Measurements from ENCODE around the gene ABCA1.

The ABCA1 gene

DNA sequence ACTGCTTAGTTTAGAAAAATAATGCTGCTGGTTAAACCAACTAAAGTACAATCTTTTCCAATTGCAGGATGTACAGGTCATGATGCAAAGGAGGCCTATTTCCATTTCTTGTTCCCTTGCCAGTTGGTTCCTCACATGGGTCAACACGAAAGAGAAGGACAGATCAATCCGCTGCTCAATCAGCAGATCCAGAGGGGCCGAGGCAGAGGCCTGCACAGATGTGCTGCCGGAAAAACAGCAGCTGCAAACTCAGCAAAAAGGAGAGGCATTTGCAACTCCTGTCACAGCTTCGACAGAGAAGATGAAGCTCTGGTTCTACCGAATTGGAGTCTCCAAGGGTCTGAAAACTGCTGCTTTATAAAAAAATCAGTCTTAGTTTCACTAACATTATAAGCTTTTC, 94.3 kb downstream of the ABCA1 start:
- no peak for FAIRE-seq

- FAIRE-seq = no peak
These were observed 96.3 kb downstream of the ABCA1 start for GRCh38 chr9:104831681-104832080.

- no peak for FAIRE-seq
These were observed 101.0 kb downstream of the ABCA1 start for GRCh38 chr9:104826911-104827310.

DNA sequence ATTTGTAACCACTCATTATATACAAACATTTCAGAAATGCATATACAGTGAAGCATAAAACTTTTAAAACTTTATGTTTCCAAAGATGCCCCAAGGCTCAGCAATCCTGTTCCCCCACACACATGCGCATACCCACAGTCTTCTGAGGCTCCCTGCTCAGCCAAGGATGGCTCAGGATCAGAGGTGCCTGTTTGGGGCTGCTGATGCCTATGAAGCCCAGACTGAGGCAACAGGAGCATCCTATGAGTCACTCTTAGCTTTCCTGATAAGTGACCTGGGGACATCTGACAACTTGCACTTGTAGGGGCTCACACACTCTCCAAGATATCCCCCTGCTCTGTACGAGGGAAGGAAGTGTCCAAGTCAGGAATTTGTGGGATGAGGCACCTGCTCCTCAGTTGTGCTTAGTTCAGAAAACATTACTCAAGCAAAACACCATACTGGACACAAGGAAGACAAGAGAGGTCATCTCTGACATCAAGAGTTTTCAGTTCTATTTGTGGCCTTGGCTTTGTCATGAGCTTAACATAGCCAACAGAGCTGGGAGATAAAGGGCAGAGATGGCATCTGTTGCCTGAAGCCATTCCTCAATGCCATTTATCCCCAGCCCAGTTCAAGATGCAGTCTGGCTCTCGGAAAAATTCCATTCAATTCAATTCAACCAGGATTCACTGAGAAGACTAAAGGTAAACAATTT, 101.7 kb downstream of the ABCA1 start:
- no peak for FAIRE-seq

DNA sequence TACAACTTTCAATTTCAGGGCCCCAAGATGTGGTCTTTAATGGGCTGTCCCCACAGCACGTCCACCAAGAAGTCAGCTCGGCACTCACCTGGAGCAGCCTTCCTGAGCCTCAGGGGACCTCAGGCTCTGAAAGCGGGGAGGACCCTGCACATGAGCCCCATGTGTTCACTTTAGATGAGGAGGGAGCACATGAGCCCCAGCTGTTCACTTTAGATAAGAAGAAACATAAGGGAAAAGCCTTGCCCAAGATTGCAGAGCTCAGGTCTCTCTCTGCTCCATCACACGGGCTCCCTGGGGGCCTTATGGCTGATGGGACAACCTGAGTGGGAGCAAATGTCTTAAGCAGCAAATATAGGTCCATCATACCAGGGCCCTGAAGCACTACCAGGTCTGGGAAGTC, 107.6 kb downstream of the ABCA1 start:
- FAIRE-seq = no peak

- FAIRE-seq = no peak
These were observed 108.9 kb downstream of the ABCA1 start for GRCh38 chr9:104819033-104819432.

DNA sequence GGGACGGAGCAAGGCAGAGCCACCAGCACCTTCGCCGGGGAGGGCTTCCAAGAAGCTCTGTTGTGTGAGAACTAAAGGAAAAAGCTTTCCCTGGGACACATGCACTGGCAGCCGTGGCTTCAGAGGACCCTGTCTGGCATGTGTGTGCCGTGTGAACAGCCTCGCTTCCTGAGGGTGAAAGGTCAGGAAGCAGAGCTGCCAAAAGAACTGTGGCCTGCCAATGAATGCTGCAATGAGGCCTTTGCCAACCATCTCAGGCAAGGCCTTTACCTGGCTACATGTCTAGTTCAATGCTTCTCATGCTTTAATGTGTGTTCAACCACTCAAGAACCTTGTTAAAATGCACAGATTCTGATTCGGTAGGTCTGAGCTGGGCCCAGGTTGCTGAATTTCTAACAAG, 110.5 kb downstream of the ABCA1 start:
- FAIRE-seq = no peak

GRCh38 chr9:104815851-104816565, 111.9 kb downstream of the ABCA1 start:
- FAIRE-seq = no peak

DNA sequence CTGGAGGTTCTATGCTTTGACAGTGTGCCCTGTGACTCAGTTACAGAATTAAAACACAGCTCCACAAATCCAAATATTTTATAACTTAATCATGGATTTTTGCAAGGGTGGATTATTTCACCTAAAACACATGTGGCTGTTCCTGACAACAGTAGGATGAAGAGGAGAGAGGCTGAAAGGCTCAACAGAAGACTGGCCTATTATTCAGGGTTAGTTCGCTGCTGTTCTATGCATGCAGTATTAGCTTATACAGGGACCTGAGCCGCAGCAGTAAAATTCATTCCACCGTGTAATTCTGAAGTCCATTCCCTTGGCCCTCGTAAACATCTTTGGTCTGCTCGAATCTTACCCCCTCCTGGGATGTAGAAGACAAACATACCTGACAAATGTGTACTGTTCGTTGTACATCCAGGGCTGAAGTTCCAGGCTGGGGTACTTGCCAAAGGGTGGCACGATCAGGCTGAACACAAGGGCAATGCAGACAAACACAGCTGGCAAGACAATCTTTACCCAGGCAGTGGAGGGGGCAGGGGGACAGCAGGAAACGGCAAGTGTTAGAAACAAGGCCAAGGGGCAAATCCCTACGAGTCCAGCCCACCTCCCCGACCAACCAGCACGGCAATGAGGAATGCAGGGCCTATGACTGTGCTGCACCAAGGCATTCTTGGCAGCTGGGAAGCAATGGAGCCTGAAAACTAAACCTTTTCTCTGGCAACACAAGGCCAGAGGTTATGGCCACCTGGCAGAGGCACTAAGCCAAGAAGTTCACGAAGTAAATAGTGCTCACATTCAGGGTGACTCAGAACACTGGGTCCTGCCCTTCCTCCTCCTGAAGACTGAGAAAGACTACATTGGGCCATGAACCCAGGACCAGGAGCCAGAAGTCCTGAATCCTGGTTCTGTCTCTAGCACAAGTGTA, 117.3 kb downstream of the ABCA1 start:
- FAIRE-seq = no peak

DNA sequence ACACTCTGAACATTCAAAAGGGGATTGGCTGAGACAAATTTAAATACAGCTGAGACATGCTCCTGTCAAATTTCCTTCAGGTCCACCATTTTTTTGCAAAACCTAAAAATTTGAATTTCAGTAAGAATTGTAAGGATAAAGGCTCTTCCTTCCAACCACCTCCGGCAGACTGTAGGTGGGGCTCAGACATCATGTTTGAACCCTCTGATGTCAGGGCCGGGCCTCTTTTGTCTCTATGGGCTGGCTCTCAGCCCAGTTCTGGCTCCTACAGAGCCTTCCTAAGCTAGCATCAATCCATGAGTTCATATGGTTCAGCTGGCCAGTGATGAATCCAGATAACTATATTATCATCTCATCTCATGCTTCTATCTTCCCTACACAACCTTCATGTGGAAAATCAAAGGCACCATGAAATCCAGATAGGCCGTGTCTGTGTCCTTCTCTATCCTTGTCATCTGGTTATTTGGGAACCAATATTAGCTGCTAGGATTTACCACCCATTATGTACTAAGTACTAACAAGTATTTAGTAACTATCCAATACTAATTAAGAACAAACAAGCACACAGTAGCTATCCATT, 119.8 kb downstream of the ABCA1 start:
- FAIRE-seq = no peak

GRCh38 chr9:104805441-104805840, 122.5 kb downstream of the ABCA1 start:
- no peak for FAIRE-seq

GRCh38 chr9:104802906-104803305, 125.0 kb downstream of the ABCA1 start:
- FAIRE-seq = no peak

DNA sequence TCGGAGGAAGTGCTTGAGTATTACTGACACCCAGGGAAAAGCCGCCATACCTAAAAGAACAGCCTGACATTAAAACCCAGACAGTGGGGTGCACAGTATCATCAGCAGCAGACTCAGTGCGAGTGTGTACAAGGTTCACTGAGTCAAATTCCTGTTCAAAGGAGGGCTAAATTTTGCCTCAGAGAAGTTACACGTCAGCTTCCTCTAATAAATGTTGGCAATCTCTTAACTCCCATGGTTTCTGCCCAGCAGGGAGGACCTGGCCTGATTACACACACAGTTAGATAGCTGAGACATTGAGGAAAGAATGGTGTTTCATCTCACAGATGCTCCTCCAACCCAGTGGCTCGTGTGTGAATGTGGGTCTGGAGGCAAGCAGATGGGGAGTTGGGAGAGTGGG, 125.8 kb downstream of the ABCA1 start:
- no peak for FAIRE-seq

GRCh38 chr9:104800068-104800785, 127.7 kb downstream of the ABCA1 start:
- no peak for FAIRE-seq

DNA sequence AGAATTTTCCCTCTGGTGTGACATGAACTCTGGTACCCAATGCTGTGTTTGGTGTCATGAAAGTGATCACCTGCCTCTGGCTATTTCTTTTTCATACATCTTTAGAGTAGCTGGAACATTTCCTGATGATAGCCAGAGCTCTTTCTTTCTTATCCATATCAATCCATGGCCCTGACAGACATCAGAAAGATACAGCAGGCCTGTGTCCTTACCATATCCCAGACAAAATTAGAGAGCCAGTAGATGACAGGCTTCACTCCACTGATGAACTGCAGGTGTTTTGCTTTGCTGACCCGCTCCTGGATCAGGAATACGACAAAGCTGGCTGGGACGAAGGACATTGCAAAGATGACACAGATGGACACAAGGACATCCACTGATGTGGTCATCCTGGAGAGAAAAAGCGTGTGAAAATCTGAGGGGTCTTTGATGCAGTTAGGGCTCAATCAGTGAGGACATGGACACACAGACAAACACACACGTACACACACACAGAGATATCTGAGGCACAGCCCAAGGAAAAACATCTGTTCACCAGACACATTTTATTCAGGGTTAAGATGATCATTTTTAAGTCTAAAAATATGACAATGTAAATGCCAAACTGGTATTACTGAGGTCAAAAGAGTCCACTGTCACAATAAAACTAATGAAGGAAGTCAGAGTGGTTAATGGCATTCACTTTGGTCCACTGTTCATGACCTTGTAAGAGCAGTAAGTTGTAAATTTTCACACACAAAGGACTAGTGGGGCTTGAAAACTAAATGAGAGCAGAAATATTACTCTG, 129.6 kb downstream of the ABCA1 start:
- FAIRE-seq = no peak

- FAIRE-seq = no peak
These were observed 132.1 kb downstream of the ABCA1 start for GRCh38 chr9:104795857-104796256.

DNA sequence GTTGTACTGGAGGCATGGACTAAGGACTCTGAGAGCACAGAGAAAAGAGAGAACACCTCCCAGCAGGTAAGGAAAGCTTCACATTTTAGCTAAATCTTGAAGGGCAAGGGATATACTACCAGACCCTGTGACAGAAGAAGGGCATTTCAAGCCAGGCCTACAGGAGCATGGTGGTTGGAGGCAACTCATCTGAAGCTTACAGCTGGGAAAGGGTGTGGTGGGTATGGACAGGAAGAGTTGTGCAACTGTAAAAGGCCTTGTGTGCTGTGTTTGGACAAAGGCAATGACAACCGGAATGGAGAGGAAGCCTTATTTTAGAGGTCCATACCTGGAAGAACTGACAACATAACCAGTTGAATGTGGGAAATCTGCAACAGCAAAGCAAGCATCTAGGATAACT, 132.9 kb downstream of the ABCA1 start:
- FAIRE-seq = no peak

- FAIRE-seq = no peak
These were observed 133.9 kb downstream of the ABCA1 start for GRCh38 chr9:104794070-104794469.

DNA sequence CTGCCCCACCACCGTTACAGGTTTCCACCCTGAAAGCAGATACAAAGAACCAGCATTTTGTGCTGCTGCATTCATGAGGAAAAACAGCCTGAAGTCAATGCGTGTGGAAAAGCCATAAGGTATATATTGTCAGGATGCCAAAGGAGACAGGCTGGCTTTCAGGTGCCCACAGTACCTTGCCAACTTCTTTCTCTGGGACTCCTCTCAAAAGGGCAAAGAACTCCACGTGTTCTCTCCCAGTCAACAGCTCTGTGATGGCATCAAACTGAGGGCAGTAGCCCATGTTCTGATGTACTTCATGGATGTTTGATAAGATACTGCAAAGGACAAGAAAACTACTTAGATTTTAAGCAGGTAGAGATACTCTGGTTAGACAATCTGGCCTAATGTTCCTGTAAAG, 139.7 kb downstream of the ABCA1 start:
- FAIRE-seq = no peak

DNA sequence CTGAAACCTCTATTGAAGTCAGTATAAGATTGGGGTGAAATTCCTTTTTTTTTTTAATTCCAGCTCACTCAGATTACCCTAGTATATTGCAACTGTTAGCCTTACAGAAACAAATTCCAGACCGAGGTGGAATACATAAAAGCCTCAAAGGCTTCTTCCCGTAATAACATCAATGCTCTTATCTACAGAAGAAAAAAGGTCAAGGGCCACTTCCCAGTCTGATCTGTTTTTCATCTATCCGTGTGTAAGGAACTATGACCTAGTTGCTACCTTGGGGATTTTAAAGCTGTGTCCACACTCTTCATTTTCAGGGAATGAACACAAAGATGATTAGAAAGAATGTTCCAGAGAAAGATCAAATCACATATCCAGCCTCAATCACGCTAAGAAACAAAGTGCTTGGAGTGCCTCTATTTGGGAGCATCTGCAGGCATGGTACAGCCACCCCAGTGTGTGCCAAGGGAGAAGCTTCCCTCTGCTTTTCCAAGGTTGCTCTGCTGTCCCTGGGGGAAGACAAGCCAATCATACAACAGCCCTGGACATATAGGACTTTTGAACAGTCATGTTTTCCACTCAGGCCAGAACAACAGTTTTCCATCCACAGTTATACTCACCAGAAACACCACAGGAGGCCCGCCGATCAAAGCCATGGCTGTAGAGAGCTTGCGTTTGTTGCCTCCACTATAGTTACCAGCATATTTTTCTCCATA, 140.5 kb downstream of the ABCA1 start:
- no peak for FAIRE-seq

- no peak for FAIRE-seq
These were observed 141.7 kb downstream of the ABCA1 start for GRCh38 chr9:104786293-104786692.
